DMS153 (cell line): ENCODE data around the gene ANKRD65.

Source experiments
- DNase-seq: peaks from one replicate; lab custom pipeline; 2025; lab: John Stamatoyannopoulos, UW

The ANKRD65 gene

DNA sequence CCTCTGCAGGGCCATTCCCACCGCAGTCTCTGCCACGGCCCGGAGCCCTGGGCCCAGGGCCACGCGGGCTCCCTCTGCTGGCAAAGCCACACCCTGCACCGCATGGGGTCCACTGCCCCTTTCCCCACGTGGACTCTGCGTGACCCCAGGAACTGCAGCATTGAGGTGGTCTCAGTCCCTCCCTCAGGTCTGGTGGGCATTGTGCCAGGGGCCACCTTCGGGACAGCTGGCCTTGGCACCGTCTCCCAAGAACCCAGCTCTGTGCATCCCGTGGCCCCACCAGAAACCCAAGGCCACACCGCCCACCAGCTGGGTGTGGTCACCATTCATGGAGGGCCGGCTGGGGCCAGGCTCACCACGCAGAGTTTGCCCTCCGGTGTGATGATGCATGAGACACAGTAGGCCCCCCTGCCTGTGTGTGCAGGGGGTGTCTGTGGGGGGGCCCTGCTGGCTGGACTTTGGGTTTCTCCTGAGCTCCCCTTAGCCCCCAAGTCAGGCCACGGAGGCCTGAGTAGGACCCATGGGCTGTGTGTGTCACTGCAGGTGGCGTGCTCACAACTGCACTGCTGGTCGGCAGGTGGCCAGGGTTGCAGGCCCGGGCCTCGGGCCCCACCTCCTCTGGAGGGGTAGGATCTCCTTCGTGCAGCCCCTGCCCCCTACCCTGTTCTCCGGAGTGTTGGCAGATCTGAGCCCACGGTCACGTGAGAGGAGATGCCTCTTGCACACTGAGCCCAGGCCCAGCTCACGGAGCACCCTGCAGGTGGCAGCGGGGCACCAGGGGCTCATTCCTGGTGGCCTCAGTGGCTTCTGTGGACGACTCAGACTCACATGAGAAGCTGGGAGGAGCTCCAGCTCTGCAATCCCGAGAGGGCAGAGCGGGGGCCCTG lies 20.2 kb upstream of the ANKRD65 start:
- DNase-seq = no peak

- no peak for DNase-seq
Measured at GRCh38 chr1:1440262-1441001, 19.4 kb upstream of the ANKRD65 start.

DNA sequence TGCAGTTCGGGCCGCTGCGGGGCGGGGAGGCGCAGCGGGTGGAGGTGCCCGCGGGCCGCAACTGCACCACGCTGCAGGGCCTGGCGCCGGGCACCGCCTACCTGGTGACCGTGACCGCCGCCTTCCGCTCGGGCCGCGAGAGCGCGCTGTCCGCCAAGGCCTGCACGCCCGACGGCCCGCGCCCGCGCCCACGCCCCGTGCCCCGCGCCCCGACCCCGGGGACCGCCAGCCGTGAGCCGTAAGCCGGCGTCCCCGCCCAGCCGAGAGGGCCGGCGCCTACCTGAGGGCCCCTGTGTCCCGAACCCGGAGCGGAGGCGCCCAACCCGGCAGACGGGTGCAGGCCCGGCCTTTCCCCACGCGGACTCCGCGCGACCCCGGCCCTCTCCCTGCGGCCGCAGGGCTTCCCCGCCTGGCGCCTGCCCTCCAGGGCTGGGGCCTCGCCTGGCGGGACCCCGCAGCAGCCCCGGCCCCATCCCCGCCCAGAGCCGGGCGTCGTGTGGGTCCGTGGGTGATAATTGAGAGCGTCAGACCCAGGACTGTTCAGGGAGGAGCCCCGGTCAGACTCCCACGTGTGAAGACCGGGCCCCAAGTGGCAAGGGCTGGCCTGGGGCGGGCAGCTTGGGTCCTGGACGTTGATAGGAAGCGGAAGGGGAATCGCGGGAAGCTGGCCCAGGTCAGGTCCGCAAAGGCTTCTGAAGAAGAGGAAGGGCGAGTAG lies 18.6 kb upstream of the ANKRD65 start:
- no peak for DNase-seq

DNA sequence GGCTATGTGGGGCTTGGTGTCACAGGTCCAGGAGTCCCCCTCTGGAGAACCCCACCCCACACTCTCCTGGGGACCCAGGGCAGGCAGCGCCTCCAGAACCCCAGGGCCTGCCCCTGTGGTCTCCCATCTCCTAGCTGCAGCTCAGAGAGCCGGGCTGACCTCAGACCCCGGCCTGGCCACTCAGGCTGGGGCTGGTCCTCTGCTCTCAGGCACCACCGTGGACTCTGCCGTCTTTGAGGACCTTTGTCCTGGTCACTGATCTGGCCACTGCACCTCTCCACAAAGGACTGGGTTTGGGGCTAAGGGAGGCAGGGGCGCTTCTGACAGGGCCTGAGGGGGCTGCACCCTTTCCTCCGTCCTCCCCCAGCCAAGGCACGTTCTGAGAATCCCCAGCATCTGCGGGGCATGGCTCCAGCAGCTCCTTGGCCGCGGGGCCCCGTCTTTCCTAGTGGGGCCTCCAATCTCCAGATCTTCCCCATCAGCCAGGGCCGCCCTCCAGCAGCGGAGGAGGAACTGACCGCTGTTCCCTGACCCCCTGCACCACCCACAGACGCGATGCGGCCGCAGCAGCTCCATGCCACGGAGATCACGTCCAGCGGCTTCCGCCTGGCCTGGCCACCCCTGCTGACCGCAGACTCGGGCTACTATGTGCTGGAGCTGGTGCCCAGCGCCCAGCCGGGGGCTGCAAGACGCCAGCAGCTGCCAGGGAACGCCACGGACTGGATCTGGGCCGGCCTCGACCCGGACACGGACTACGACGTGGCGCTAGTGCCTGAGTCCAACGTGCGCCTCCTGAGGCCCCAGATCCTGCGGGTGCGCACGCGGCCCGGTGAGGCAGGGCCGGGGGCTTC lies 17.7 kb upstream of the ANKRD65 start:
- DNase-seq = no peak

GRCh38 chr1:1437904-1438376 lies 16.9 kb upstream of the ANKRD65 start:
- DNase-seq = no peak

GRCh38 chr1:1437033-1437903 lies 16.2 kb upstream of the ANKRD65 start:
- peak; percentile 37 for DNase-seq

- DNase-seq = no peak
Measured at GRCh38 chr1:1436630-1437032, 15.6 kb upstream of the ANKRD65 start.

GRCh38 chr1:1435911-1436629 lies 15.0 kb upstream of the ANKRD65 start:
- DNase-seq = no peak

GRCh38 chr1:1435106-1435903 lies 14.2 kb upstream of the ANKRD65 start, which contains the start of gene VWA1:
VWA1 (plus strand) TSS chr1:1435690; CDS start chr1:1435749, 59 bp downstream.
- DNase-seq = peak; percentile 59

DNA sequence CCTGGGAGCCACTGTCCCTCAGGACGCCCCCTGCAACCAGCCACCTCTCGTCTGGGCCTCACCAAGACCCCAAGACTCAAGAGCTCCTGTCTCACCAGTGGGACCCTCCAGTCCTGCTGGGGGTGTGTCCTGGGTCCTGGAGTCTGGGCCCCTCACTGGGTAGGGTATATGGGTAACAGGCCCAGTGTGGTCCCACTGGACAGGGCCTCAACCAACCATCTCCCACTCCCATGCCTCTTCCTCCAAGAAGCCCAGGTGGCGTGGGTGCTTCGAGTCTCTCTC lies 13.7 kb upstream of the ANKRD65 start:
- DNase-seq = no peak

DNA sequence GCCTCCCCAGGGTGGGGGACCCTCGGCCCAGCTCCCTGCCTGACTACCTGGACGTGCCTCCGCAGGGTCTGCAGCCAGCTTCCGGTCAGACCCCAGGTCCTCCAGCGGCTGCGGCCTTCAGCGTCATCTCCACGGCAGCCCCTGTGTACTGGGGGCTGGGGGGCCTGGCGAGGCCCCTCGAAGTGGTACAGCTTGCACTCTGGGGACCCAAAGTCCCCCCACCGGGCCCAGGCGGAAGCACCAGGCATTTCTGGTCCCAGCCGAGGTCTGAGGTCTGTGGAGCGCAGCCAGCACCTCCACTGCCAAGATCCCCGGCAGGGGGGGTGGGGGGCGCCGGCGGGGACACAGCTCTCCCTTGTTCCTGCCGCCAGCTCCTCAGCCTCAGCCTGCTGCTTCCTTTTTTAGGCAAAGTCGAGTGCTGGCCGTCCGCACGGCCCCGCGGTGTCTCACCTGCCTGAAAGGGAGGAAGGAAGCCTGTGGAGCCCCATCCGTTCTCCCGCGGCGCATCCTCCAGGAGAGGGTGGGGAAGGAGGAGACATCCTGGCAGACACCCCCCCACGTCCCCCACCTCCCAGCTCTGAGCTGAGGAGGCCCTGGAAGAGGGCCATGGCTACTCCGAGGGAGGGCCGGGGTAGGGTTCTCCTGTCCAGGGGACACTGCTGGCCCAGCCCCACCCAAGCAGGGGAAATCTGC lies 13.2 kb upstream of the ANKRD65 start:
- DNase-seq = peak; percentile 64

DNA sequence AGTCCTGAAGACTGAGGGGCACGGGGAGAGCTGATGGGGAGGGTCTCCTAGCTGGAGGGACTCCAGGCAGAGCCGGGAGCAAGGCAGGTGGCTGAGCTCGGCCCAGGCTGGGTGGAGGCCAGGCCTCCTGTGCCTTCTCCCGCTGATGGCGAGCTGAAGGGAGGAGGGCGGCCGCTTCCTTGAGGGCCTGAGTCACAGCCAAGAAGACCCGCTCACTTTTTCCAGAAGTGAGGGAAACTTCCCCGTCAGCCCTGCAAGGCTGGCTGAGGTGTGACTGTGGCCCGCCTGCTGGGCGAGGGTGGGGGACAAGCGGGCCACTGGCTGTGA lies 12.7 kb upstream of the ANKRD65 start:
- DNase-seq = peak; percentile 44

GRCh38 chr1:1432951-1433803 lies 12.1 kb upstream of the ANKRD65 start:
- DNase-seq = peak; percentile 96

- no peak for DNase-seq
Measured at GRCh38 chr1:1432274-1432950, 11.3 kb upstream of the ANKRD65 start.

- DNase-seq = no peak
Measured at GRCh38 chr1:1431845-1432273, 10.8 kb upstream of the ANKRD65 start.

DNA sequence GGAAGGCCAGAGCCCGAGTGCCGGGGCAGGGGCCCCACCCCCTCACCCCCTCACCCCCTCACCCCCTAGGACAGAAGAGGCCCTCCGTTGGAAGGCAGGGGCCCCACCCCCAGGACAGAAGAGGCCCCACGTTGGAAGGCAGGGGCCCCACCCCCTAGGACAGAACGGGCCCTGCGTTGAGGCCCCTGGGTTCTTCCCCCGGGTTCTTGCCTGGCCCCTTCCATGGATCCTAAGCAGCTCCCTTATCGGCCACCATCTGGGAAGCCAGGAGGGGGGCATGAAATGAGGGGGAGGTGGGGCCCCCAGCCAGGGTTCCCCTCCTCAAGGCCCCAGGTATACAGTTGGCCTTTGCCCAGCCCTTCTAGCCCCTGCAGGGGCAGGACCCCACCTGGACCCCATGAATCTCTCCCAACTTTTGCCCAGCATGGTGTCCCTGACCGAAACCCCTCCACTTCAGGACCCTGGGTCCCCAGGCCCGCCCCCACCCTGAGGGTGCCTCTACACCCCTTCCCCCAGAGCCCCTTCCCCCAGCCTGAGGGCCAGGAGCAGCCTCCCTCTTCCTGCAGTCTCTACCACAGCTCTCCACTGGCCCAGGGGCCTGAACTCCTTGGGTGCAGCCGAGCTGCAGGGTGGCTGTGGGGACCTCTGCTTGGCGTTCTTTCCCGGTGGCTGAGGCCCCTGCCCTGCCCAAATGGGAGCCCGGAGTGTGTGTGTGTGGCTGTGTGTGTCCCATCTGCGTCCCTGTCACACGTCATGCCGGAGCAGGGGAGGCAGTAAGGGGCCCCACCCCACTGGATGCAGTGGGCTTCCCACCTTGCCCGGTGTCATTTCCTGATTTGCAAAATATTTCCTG lies 10.1 kb upstream of the ANKRD65 start:
- no peak for DNase-seq
